ENCODE results near the gene ESRRB.

DNA sequence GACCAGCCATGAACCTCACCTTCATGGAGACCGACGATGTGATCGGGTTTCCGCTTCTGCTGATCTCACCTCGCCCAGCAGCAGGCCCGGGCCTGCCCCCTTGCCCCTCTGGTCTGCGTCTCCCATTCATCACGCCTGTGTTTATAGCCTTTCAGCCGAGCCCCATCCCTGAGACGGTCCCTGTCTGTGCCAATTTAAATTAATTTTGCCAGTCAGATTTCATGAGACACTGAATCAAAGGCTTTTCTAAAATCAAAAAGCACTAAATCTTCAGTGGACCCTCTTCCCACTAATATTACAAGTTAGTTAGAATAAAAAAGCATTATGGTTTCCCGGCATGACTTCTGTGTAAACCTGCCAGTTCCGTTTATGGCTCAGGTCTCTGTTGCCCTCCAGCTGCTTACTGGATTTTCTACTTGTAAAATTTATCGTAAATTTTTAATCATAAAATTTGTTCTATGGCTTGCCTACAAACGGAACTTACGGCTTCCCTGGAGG, 155.9 kb downstream of the ESRRB start:
- TF ChIP-seq ZNF785 (tag by site-specific recombination; IDR thresholded peaks at IDR 0.05): no peak
- no peak for TF ChIP-seq TCF7L2 (IDR thresholded peaks at IDR 0.05; ENCODE audit: borderline replicate concordance, low read depth, low read length)
- TF ChIP-seq ZNF416 (tag by site-specific recombination; IDR thresholded peaks at IDR 0.05): no peak
